CD4-positive, alpha-beta memory T cell (primary cell): ENCODE data around the gene CCHCR1. TPM values are rescaled to one million over a fixed set of nuclear protein-coding genes. Genes with fewer than 3 reads are reported as not detected.
A peak's percentile ranks its signal among the peaks of the same experiment; 100 is the strongest.

Experiments used
- CTCF ChIA-PET: fragments of 350-600 bp; sonication (Branson Sonifier 250); formaldehyde crosslinking; loops from one replicate; lab custom pipeline; 2021; ENCODE audit warnings: inconsistent platforms; ENCODE audit not compliant: partially characterized antibody; lab: Charles Lee
- POLR2A ChIA-PET: fragments of 350-600 bp; sonication (Branson Sonifier 250); formaldehyde crosslinking; loops from one replicate; lab custom pipeline; 2021; ENCODE audit not compliant: partially characterized antibody; lab: Charles Lee
- DNase-seq, 5 donors: peaks; one replicate each; pipeline versions ENCODE4 v3.0.0 to v3.0.0-alpha.2; 2020 to 2022; ENCODE audit warnings: mixed read lengths in 1 of 5
- H3K27ac ChIP-seq: one replicate; pipeline ENCODE4 v1.7.0; 2013; ENCODE audit warnings: low read depth, low read length
- H3K27me3 ChIP-seq: 2 replicates; pipeline ENCODE4 v1.7.0; 2013; ENCODE audit warnings: mild to moderate bottlenecking, low read length, moderate library complexity; ENCODE audit not compliant: insufficient read depth
- H3K36me3 ChIP-seq: 2 replicates; pipeline ENCODE4 v1.7.0; 2013; ENCODE audit warnings: mild to moderate bottlenecking, low read length, moderate library complexity; ENCODE audit not compliant: insufficient read depth
- H3K4me1 ChIP-seq: 2 replicates; pipeline ENCODE4 v1.7.0; 2013; ENCODE audit warnings: mild to moderate bottlenecking, low read length, moderate library complexity; ENCODE audit not compliant: insufficient read depth
- H3K4me3 ChIP-seq, 2 donors: one replicate each; pipeline ENCODE4 v1.7.0; 2013; ENCODE audit warnings: low read length in 2 of 2, mild to moderate bottlenecking in 1 of 2
- H3K9me3 ChIP-seq, 2 donors: one replicate each; pipeline ENCODE4 v1.7.0; 2013; ENCODE audit warnings: low read length in 2 of 2, control low read depth in 1 of 2; ENCODE audit not compliant: control insufficient read depth in 1 of 2
- H3K27ac Mint-ChIP-seq, 7 donors: one replicate each; pipeline ENCODE4 v1.8.0; 2020 to 2021; ENCODE audit warnings: mixed read lengths in 7 of 7, mild to moderate bottlenecking in 6 of 7, inconsistent platforms in 3 of 7, moderate library complexity in 3 of 7
- H3K27me3 Mint-ChIP-seq, 2 donors: one replicate each; pipeline ENCODE4 v1.8.0; 2020 to 2021; ENCODE audit warnings: mixed read lengths in 2 of 2
- H3K36me3 Mint-ChIP-seq, 2 donors: one replicate each; pipeline ENCODE4 v1.8.0; 2020 to 2021; ENCODE audit warnings: mixed read lengths in 2 of 2, inconsistent platforms in 1 of 2, mild to moderate bottlenecking in 1 of 2
- H3K4me1 Mint-ChIP-seq, 4 donors: one replicate each; pipeline ENCODE4 v1.8.0; 2020 to 2021; ENCODE audit warnings: mixed read lengths in 4 of 4, mild to moderate bottlenecking in 1 of 4
- H3K4me3 Mint-ChIP-seq, 8 donors: one replicate each; pipeline ENCODE4 v1.8.0; 2020 to 2021; ENCODE audit warnings: mixed read lengths in 8 of 8, mild to moderate bottlenecking in 7 of 8, moderate library complexity in 6 of 8, inconsistent platforms in 3 of 8
- H3K9me3 Mint-ChIP-seq, 8 donors: one replicate each; pipeline ENCODE4 v1.8.0; 2020 to 2021; ENCODE audit warnings: mixed read lengths in 8 of 8, mild to moderate bottlenecking in 5 of 8, inconsistent platforms in 3 of 8, moderate library complexity in 1 of 8
- intact Hi-C: fragments of 100-400 bp; cut with micrococcal nuclease; formaldehyde crosslinking; loops from one replicate; pipeline ENCODE4 v1.15.1; 2023
- polyA plus RNA-seq, 2 donors: library from polyadenylated mRNA; unstranded; fragments of 300-500 nt; fragmentation: Illumina TruSeq; gene quantifications; one replicate each; pipeline ENCODE4 v1.2.3, GENCODE V29; 2021
- total RNA-seq, 2 experiments: library from RNA; stranded (reverse); gene quantifications; one replicate each; pipeline ENCODE4 v1.2.3, GENCODE V29; 2021

CCHCR1 gene
- total and polyA plus RNA-seq, 4 experiments from 2014 or later, result 3.4 to 30.5 (median 18.9) TPM

DNA sequence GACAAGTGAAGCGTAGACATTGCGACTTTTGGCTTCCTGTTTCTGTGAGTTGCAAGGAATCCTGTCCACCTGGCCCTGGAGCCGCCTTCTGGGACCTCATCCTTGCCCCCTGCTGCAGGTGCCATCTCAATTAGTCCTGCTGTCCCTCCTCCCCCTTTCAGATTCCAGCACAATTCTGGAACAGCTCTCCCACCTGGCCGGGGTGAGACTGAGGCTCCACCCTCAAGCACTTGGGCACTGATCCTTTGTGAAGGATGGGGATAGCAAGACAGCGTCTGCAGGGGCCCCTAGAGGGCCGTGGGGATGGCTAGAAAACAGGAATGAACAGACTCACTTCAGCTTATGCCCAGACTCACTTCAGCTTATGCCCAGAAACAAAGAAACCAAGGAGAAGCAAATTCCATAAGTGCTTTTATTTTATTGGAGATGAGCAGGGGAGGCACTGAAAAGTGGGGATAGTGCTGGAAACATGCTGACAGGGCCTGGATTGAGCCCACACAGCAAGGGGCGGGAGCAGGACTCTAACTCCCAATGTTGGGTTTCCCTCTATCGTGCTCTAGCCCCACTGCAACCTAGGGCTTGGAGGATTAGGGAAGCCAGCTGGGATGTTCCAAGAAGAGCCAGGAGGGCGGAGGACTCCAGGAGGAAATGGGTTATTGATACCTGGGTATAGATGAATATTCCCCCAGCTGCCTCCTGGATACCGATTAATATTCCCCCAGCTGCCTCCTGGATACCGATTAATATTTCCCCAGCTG is 46.6 kb downstream of the CCHCR1 start:
- intact Hi-C loops, result no loop called here
- H3K27me3 Mint-ChIP-seq, result peaks cover 9 to 11% of the 10 kb centered on the region in 2 donors
- no peak for DNase-seq
- POLR2A ChIA-PET, result interaction anchor here (0.6 to 1.2 kb wide), 2 partner anchors 10 to 14 kb away, joined by 3 read pairs; partner anchors contain the start of gene CDSN
- no peak overlapping the region for H3K4me3 Mint-ChIP-seq
- peak overlapping the region in 1 of 7 donors; percentile 62 for H3K27ac Mint-ChIP-seq
- H3K27me3 ChIP-seq, result no peaks in the 10 kb centered on the region
- H3K27ac ChIP-seq, result no peak overlapping the region
- H3K9me3 ChIP-seq, result no peaks in the 10 kb centered on the region
- no peaks in the 10 kb centered on the region for H3K36me3 ChIP-seq
- no peak overlapping the region for H3K4me3 ChIP-seq
- H3K36me3 Mint-ChIP-seq, result no peaks in the 10 kb centered on the region
- H3K4me1 ChIP-seq, result peaks cover 5% of the 10 kb centered on the region
- H3K9me3 Mint-ChIP-seq, result peaks cover 0 to 3% (median 0%) of the 10 kb centered on the region in 8 donors
- H3K4me1 Mint-ChIP-seq, result peaks cover 2 to 8% (median 5%) of the 10 kb centered on the region in 4 donors
- CTCF ChIA-PET, result interaction anchor here (1.3 kb wide), 1 partner anchor 24 kb away, joined by 3 read pairs; no protein-coding TSS in a partner anchor

DNA sequence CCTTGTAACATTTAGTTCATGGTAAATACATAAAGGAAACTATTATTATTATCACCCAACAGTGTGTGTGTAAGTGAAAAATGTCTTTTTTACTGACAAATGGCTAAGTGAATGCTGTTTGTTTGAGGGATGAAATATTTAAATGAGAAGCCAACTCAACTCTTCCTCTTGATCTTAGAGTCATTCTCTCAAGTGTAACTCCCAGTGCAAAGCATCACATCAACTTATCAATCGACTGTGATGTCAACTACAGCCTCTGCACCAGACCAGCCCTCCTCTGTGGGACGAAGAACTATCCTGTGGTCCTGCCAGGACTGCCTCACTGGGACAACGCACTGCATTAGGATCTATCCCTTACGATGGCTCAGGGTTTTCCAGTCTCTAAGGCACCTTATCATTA is 50.5 kb downstream of the CCHCR1 start:
- H3K36me3 ChIP-seq, result no peaks in the 10 kb centered on the region
- H3K27me3 ChIP-seq, result no peaks in the 10 kb centered on the region
- Mint-ChIP-seq H3K9me3 (peaks cover 0 to 2% (median 0%) of the 10 kb centered on the region in 8 donors), H3K27me3 (peaks cover 9 to 10% of the 10 kb centered on the region in 2 donors), H3K4me3 (no peak overlapping the region), H3K4me1 (peaks cover 0 to 6% (median 5%) of the 10 kb centered on the region in 4 donors), H3K27ac (no peak overlapping the region), H3K36me3 (no peaks in the 10 kb centered on the region)
- no peak for DNase-seq
- ChIA-PET CTCF (no interaction called here), POLR2A (no interaction called here)
- H3K27ac ChIP-seq, result no peak overlapping the region
- no peaks in the 10 kb centered on the region for H3K9me3 ChIP-seq
- H3K4me1 ChIP-seq, result no peaks in the 10 kb centered on the region
- intact Hi-C loops, result no loop called here
- no peak overlapping the region for H3K4me3 ChIP-seq

DNA sequence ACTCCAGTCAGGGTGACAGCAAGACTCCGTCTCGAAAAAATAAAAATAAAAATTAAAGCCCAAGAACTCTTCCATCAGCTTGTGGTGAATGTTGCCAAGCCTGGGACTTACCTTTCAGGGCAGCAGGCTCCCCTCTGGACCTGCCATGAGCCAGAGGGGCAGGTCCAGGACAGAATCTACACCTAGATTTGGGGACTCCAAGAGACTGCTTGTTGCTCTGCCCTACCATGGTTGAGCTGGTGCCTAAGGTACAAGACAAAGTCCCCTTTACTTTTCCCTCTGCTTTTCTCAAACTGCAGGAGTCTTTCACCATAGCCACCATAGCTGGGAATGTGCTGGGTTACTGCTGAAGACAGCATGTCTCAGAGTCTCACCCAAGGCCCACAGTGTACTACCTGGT is 54.5 kb downstream of the CCHCR1 start:
- no peaks in the 10 kb centered on the region for H3K27me3 Mint-ChIP-seq
- no peaks in the 10 kb centered on the region for H3K36me3 ChIP-seq
- ChIA-PET POLR2A (interaction anchor here (2.8 kb wide), 1 partner anchor 9 kb away, joined by 19 read pairs; no protein-coding TSS in a partner anchor), CTCF (interaction anchor here (0.8 to 3.2 kb wide), 9 partner anchors 9 to 264 kb away, joined by 3 to 19 read pairs (median 6); partner anchors contain the start of gene PSORS1C1)
- H3K36me3 Mint-ChIP-seq, result no peaks in the 10 kb centered on the region
- peak overlapping the region in 1 of 8 donors; percentile 41 for H3K4me3 Mint-ChIP-seq
- no peak overlapping the region for H3K27ac ChIP-seq
- no peaks in the 10 kb centered on the region for H3K4me1 ChIP-seq
- DNase-seq, result no peak
- H3K27ac Mint-ChIP-seq, result no peak overlapping the region
- peaks cover 0 to 9% (median 6%) of the 10 kb centered on the region in 4 donors for H3K4me1 Mint-ChIP-seq
- H3K9me3 Mint-ChIP-seq, result no peaks in the 10 kb centered on the region
- intact Hi-C loops, result no loop called here
- H3K9me3 ChIP-seq, result no peaks in the 10 kb centered on the region
- no peak overlapping the region for H3K4me3 ChIP-seq
- H3K27me3 ChIP-seq, result no peaks in the 10 kb centered on the region

DNA sequence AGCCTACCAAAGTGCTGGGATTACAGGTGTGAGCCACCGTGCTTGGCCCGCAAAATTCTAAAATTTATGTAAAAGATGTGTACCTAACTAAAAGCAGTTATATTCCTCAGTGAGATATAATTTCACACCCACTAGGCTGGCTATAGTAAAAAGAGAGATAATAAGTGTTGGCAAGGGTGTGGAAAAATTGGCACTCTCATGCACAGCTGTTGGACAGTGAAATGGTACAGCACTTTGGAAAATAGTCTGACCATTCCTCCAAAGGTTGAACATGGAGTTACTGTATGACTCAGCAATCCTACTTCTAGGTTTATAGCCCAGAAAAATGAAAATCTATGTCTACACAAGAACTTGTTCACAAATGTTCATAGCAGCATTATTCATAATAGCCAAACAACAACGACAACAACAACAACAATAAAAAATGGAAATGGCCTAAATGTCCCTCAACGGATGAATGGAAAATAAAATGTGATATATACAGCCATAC is 59.1 kb downstream of the CCHCR1 start:
- CTCF ChIA-PET, result interaction anchor here (0.6 to 6.1 kb wide), 2 partner anchors 32 to 505 kb away, joined by 3 to 29 read pairs; no protein-coding TSS in a partner anchor
- Mint-ChIP-seq H3K36me3 (no peaks in the 10 kb centered on the region), H3K9me3 (no peaks in the 10 kb centered on the region), H3K27me3 (no peaks in the 10 kb centered on the region), H3K4me1 (peaks cover 36 to 51% (median 40%) of the 10 kb centered on the region in 4 donors), H3K4me3 (no peak overlapping the region), H3K27ac (no peak overlapping the region)
- Histone ChIP-seq H3K36me3 (no peaks in the 10 kb centered on the region), H3K27me3 (no peaks in the 10 kb centered on the region), H3K4me1 (peaks cover 43% of the 10 kb centered on the region), H3K4me3 (no peak overlapping the region), H3K9me3 (no peaks in the 10 kb centered on the region), H3K27ac (no peak overlapping the region)
- intact Hi-C loops, result no loop called here
- no peak for DNase-seq
- POLR2A ChIA-PET, result no interaction called here

DNA sequence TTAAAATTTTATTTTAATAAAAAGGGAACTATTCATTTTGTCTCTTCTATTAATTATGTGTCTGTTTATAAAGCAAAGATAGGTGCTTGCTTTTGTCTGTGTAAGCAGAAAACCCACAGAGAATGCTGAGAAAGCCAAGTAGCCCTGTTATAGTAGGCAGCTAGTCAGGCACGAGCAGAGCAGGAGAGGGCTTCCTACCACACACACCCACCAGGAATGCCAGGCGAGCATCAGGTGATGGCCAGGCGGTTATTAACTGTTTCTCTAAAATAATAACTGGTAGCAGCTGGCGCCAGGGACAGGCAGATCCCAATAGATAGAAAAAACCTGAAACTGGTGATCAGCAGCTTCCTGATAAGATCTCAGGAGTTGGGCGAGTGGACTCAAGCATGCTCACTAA is 60.9 kb downstream of the CCHCR1 start:
- intact Hi-C loops, result no loop called here
- Histone ChIP-seq H3K4me1 (peaks cover 53% of the 10 kb centered on the region), H3K36me3 (no peaks in the 10 kb centered on the region), H3K27ac (no peak overlapping the region), H3K4me3 (no peak overlapping the region), H3K9me3 (no peaks in the 10 kb centered on the region), H3K27me3 (no peaks in the 10 kb centered on the region)
- Mint-ChIP-seq H3K27me3 (no peaks in the 10 kb centered on the region), H3K36me3 (no peaks in the 10 kb centered on the region), H3K27ac (peak overlapping the region in 1 of 7 donors; percentile 17), H3K9me3 (no peaks in the 10 kb centered on the region), H3K4me1 (peaks cover 36 to 52% (median 46%) of the 10 kb centered on the region in 4 donors), H3K4me3 (peak overlapping the region in 3 of 8 donors; percentile 15 to 43 (median 32))
- no peak for DNase-seq
- ChIA-PET POLR2A (interaction anchor here (1.5 to 1.6 kb wide), 2 partner anchors 15 to 61 kb away, joined by 3 read pairs; partner anchors contain the start of genes CCHCR1 and TCF19), CTCF (interaction anchor here (1.3 to 6.1 kb wide), 5 partner anchors 9 to 34 kb away, joined by 4 to 40 read pairs (median 17); partner anchors contain the start of genes C6orf15 and PSORS1C1)

DNA sequence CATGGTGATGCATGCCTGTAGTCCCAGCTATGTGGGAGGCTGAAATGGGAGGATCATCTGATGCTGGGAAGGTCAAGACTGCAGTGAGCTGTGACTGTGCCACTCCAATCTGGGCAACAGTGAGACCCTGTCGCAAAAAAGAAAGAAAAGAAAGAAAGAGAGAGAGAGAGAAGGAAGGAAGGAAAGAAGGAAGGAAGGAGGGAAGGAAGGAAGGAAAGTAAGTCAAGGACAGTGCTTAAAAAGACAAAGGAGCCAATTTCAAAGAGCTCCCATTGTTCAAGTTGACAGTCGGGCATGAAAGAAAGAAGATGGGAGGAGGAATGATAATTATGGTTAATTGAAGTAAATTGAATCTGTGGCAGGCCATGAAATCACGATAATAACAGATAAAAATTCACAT is 61.4 kb downstream of the CCHCR1 start:
- Histone ChIP-seq H3K4me3 (no peak overlapping the region), H3K27me3 (no peaks in the 10 kb centered on the region), H3K4me1 (peaks cover 58% of the 10 kb centered on the region), H3K27ac (no peak overlapping the region), H3K9me3 (no peaks in the 10 kb centered on the region), H3K36me3 (no peaks in the 10 kb centered on the region)
- no peaks in the 10 kb centered on the region for H3K27me3 Mint-ChIP-seq
- no peaks in the 10 kb centered on the region for H3K36me3 Mint-ChIP-seq
- peaks cover 36 to 56% (median 50%) of the 10 kb centered on the region in 4 donors for H3K4me1 Mint-ChIP-seq
- DNase-seq, result no peak
- no peaks in the 10 kb centered on the region for H3K9me3 Mint-ChIP-seq
- H3K4me3 Mint-ChIP-seq, result peak overlapping the region in 2 of 8 donors; percentile 38 to 43
- ChIA-PET POLR2A (interaction anchor here (1.5 kb wide), 1 partner anchor 62 kb away, joined by 3 read pairs; the partner anchor contains the start of genes CCHCR1 and TCF19), CTCF (interaction anchor here (0.7 to 6.1 kb wide), 6 partner anchors 9 to 118 kb away, joined by 3 to 40 read pairs (median 16); partner anchors contain the start of genes C6orf15 and PSORS1C1)
- intact Hi-C loops, result no loop called here
- peak overlapping the region in 3 of 7 donors; percentile 57 to 91 (median 62) for H3K27ac Mint-ChIP-seq
